IMR-90 (cell line): ENCODE measurements around the gene NIPA2. TPM values are rescaled to one million over a fixed set of nuclear protein-coding genes. Genes with fewer than 3 reads are reported as not detected.
A peak's percentile ranks its signal among the peaks of the same experiment; 100 is the strongest.

ENCODE experiments used
- ATAC-seq: fragments of 200-7000 bp; cut with Tn5 transposase; 2 replicates; pipeline ENCODE4 v1.9.1; 2020; ENCODE audit warnings: low read depth, mild to moderate bottlenecking, moderate library complexity
- BruUV-seq: library from RNA; stranded (reverse); fragments of 400-500 nt; replicated peaks from 2 replicates; lab custom pipeline; 2021; lab: Mats Ljungman, UMichigan
- CTCF ChIA-PET: fragments of 300-600 bp; formaldehyde crosslinking; extraction: SDS; loops from one replicate; lab custom pipeline; 2021; ENCODE audit warnings: antibody characterized with exemption; lab: Yijun Ruan, JAX
- POLR2A ChIA-PET: fragments of 300-600 bp; sonication (Branson Sonifier 250); formaldehyde crosslinking; loops from one replicate; lab custom pipeline; 2022; ENCODE audit warnings: antibody characterized with exemption; ENCODE audit not compliant: unreplicated experiment; lab: Charles Lee
- DNase-seq: peaks from one replicate; pipeline ENCODE4 v3.0.0; 2013
- H2AFZ ChIP-seq: replicated peaks from 2 replicates; pipeline ENCODE3; 2013; ENCODE audit warnings: low read length, mild to moderate bottlenecking; ENCODE audit not compliant: poor library complexity
- H2AK5ac ChIP-seq: 2 replicates; pipeline ENCODE4 v1.6.1; 2013; ENCODE audit warnings: low read depth, low read length, inconsistent platforms
- H2AK9ac ChIP-seq: replicated peaks from 2 replicates; pipeline ENCODE3; 2013; ENCODE audit warnings: mild to moderate bottlenecking, low read depth, low read length, moderate library complexity; ENCODE audit not compliant: poor library complexity
- H2BK120ac ChIP-seq: 2 replicates; pipeline ENCODE4 v1.6.1; 2013; ENCODE audit warnings: low read depth, low read length, inconsistent platforms
- H2BK15ac ChIP-seq: 3 replicates; pipeline ENCODE4 v1.6.1; 2013; ENCODE audit warnings: low read depth, low read length, inconsistent platforms
- H2BK20ac ChIP-seq: 2 replicates; pipeline ENCODE4 v1.6.1; 2013; ENCODE audit warnings: low read depth, mild to moderate bottlenecking, inconsistent platforms, low read length, moderate library complexity
- H2BK5ac ChIP-seq: 2 replicates; pipeline ENCODE4 v1.6.1; 2013; ENCODE audit warnings: mild to moderate bottlenecking, low read depth, low read length, inconsistent platforms; ENCODE audit not compliant: poor library complexity, severe bottlenecking
- H3K14ac ChIP-seq: replicated peaks from 2 replicates; pipeline ENCODE4 v1.6.1; 2013; ENCODE audit warnings: low read depth, low read length, inconsistent platforms
- H3K18ac ChIP-seq: 2 replicates; pipeline ENCODE4 v1.6.1; 2013; ENCODE audit warnings: low read depth, low read length, control low read depth
- H3K23ac ChIP-seq: 2 replicates; pipeline ENCODE4 v1.6.1; 2013; ENCODE audit warnings: low read depth, low read length, inconsistent platforms
- H3K27ac ChIP-seq: 2 replicates; pipeline ENCODE4 v1.5.1; 2013; ENCODE audit warnings: mild to moderate bottlenecking, control low read depth, low read length; ENCODE audit not compliant: insufficient read depth
- H3K27me3 ChIP-seq: 2 replicates; pipeline ENCODE4 v1.6.1; 2013; ENCODE audit warnings: low read length; ENCODE audit not compliant: control insufficient read depth, insufficient read depth
- H3K36me3 ChIP-seq: 2 replicates; pipeline ENCODE4 v1.6.1; 2013; ENCODE audit warnings: low read length, mixed read lengths; ENCODE audit not compliant: control insufficient read depth, insufficient read depth
- H3K4ac ChIP-seq: 2 replicates; pipeline ENCODE4 v1.6.1; 2013; ENCODE audit warnings: low read depth, low read length, inconsistent platforms
- H3K4me1 ChIP-seq: 2 replicates; pipeline ENCODE4 v1.6.1; 2013; ENCODE audit warnings: low read length, mixed read lengths; ENCODE audit not compliant: control insufficient read depth, insufficient read depth
- H3K4me2 ChIP-seq: 2 replicates; pipeline ENCODE4 v1.6.1; 2013; ENCODE audit warnings: low read depth, mild to moderate bottlenecking, control low read depth, low read length, moderate library complexity
- H3K4me3 ChIP-seq: 2 replicates; pipeline ENCODE4 v1.5.1; 2013; ENCODE audit warnings: low read depth, mild to moderate bottlenecking, control low read depth, low read length, moderate library complexity; ENCODE audit not compliant: insufficient read depth
- H3K56ac ChIP-seq: 2 replicates; pipeline ENCODE4 v1.6.1; 2013; ENCODE audit warnings: low read length, inconsistent platforms; ENCODE audit not compliant: insufficient read depth; ENCODE audit errors: extremely low read depth
- H3K79me1 ChIP-seq, 2 experiments: 2 replicates each; pipeline ENCODE4 v1.6.1; 2013; ENCODE audit warnings: low read length in 2 of 2, inconsistent platforms in 1 of 2, low read depth in 1 of 2
- H3K9ac ChIP-seq: 2 replicates; pipeline ENCODE4 v1.6.1; 2013; ENCODE audit warnings: low read depth, low read length, control low read depth
- H3K9me1 ChIP-seq: 2 replicates; pipeline ENCODE4 v1.6.1; 2013; ENCODE audit warnings: low read length, inconsistent platforms; ENCODE audit not compliant: insufficient read depth
- H3K9me3 ChIP-seq: 2 replicates; pipeline ENCODE4 v1.6.1; 2013; ENCODE audit warnings: low read length; ENCODE audit not compliant: control insufficient read depth, insufficient read depth
- H4K20me1 ChIP-seq: 2 replicates; pipeline ENCODE4 v1.6.1; 2013; ENCODE audit warnings: low read length, inconsistent platforms; ENCODE audit not compliant: insufficient read depth
- H4K5ac ChIP-seq: 2 replicates; pipeline ENCODE4 v1.6.1; 2013; ENCODE audit warnings: mild to moderate bottlenecking, low read depth, low read length, control low read depth
- H4K8ac ChIP-seq, 2 experiments: 2 replicates each; pipeline ENCODE4 v1.6.1; 2013; ENCODE audit warnings: low read depth in 2 of 2, low read length in 2 of 2, control low read depth in 1 of 2, inconsistent platforms in 1 of 2
- H4K91ac ChIP-seq: 2 replicates; pipeline ENCODE4 v1.6.1; 2013; ENCODE audit warnings: low read depth, low read length, inconsistent platforms; ENCODE audit not compliant: insufficient read depth
- BHLHE40 ChIP-seq: fragments of 150-350 bp; IDR thresholded peaks from 2 replicates; pipeline ENCODE4 v1.6.1; 2016; ENCODE audit warnings: mild to moderate bottlenecking, low read depth, low read length
- CEBPB ChIP-seq: IDR thresholded peaks from 2 replicates; pipeline ENCODE4 v1.6.1; 2012; ENCODE audit warnings: low read depth, low read length, improper control_type of control experiment
- CHD1 ChIP-seq: IDR thresholded peaks from 2 replicates; pipeline ENCODE4 v1.6.1; 2012; ENCODE audit warnings: low read depth, low read length, improper control_type of control experiment
- CTCF ChIP-seq: conservative IDR thresholded peaks from 2 replicates; pipeline ENCODE4 v1.5.1; 2012; ENCODE audit warnings: mild to moderate bottlenecking, low read depth, low read length, improper control_type of control experiment
- ELK1 ChIP-seq: fragments of 150-350 bp; IDR thresholded peaks from 2 replicates; pipeline ENCODE4 v1.6.1; 2016; ENCODE audit warnings: low read depth, mild to moderate bottlenecking, low read length, moderate library complexity, borderline replicate concordance
- FOS ChIP-seq: fragments of 150-350 bp; IDR thresholded peaks from 2 replicates; pipeline ENCODE4 v1.6.1; 2016; ENCODE audit warnings: low read depth, low read length
- MAFK ChIP-seq: IDR thresholded peaks from 2 replicates; pipeline ENCODE4 v1.6.1; 2012; ENCODE audit warnings: low read depth, low read length, improper control_type of control experiment
- MAZ ChIP-seq: IDR thresholded peaks from 2 replicates; pipeline ENCODE4 v1.6.1; 2012; ENCODE audit warnings: low read depth, mild to moderate bottlenecking, low read length, improper control_type of control experiment, moderate library complexity, borderline replicate concordance
- MXI1 ChIP-seq: IDR thresholded peaks from 2 replicates; pipeline ENCODE4 v1.6.1; 2012; ENCODE audit warnings: low read depth, mild to moderate bottlenecking, low read length, moderate library complexity, borderline replicate concordance
- NFE2L2 ChIP-seq: fragments of 150-350 bp; IDR thresholded peaks from 2 replicates; pipeline ENCODE4 v1.6.1; 2016; ENCODE audit warnings: low read depth, mild to moderate bottlenecking, low read length
- POLR2A ChIP-seq: IDR thresholded peaks from 2 replicates; pipeline ENCODE4 v1.6.1; 2012; ENCODE audit warnings: mild to moderate bottlenecking, low read depth, low read length
- RAD21 ChIP-seq: IDR thresholded peaks from 2 replicates; pipeline ENCODE4 v1.6.1; 2012; ENCODE audit warnings: low read length, improper control_type of control experiment
- RCOR1 ChIP-seq: IDR thresholded peaks from 2 replicates; pipeline ENCODE4 v1.6.1; 2012; ENCODE audit warnings: mild to moderate bottlenecking, low read length, improper control_type of control experiment; ENCODE audit not compliant: insufficient replicate concordance
- RFX5 ChIP-seq: IDR thresholded peaks from 2 replicates; pipeline ENCODE4 v1.8.0; 2012; ENCODE audit warnings: low read depth, mild to moderate bottlenecking, low read length, moderate library complexity
- SMC3 ChIP-seq: fragments of 150-350 bp; IDR thresholded peaks from 2 replicates; pipeline ENCODE4 v1.6.1; 2016; ENCODE audit warnings: low read depth, mild to moderate bottlenecking, antibody characterized with exemption, low read length, moderate library complexity
- WGBS, 2 experiments: methylation state at CpG; one replicate each; pipeline versions ENCODE4 v1.1.5 to v1.1.7; 2013; ENCODE audit warnings: missing lambda C conversion rate in 2 of 2; ENCODE audit not compliant: insufficient read length in 1 of 2; ENCODE audit errors: extremely low coverage in 2 of 2; 5-methylcytosine and 5-hydroxymethylcytosine counted together
- dilution Hi-C: fragments of 300-500 bp; cut with HindIII; formaldehyde crosslinking; loops from one replicate; pipeline ENCODE4 v1.14.3; 2018; ENCODE audit warnings: low sequenced_read_pairs; ENCODE audit not compliant: unreplicated experiment
- in situ Hi-C: fragments of 300-500 bp; cut with MboI; formaldehyde crosslinking; loops from 3 replicates; pipeline ENCODE4 v1.14.3; 2019; ENCODE audit warnings: low sequenced_read_pairs, inconsistent platforms, mixed read lengths
- intact Hi-C: fragments of 100-400 bp; cut with micrococcal nuclease; formaldehyde crosslinking; loops from 2 replicates; pipeline ENCODE4 v1.10.0; 2022
- polyA plus RNA-seq, 3 experiments: library from polyadenylated mRNA; depleted of rRNA; stranded (reverse); fragments of >200 nt; gene quantifications; 2 replicates each; pipeline ENCODE4 v1.2.3, GENCODE V29; 2012; ENCODE audit warnings: low replicate concordance in 1 of 3
- total RNA-seq: library from RNA; depleted of rRNA; stranded (reverse); fragments of >200 nt; gene quantifications from 2 replicates; pipeline ENCODE4 v1.2.3, GENCODE V29; 2012
- TF ChIP-seq, protein P1 (sequence below): fragments of 150-350 bp; IDR thresholded peaks from 2 replicates; pipeline ENCODE4 v1.6.1; 2017; ENCODE audit warnings: mild to moderate bottlenecking, antibody characterized with exemption, low read length, low read depth

The NIPA2 gene
- total and polyA plus RNA-seq, 2 of the 4 experiments (the other 2 are of a cell fraction): 33.0 to 38.0 TPM

DNA sequence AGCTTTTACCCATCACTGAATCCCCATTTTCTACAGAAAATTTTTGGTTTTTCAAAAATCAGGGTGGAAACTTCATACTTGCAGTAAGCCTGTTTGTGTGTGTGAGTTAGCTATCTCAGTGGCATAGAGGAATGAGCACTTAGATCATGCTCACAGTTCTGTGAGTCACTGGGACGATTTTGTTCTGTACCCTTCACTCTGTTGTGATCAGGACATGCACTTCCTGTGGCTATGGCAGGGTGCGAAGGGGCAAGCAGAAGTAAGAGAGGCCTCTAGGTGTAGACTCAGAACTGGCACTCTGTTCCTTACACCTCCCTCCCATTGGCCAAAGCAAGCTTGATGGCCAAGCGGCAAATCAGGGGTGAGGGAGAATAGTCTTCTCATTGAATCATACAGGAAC, 11.6 kb downstream of the NIPA2 start:
- Histone ChIP-seq H3K79me1 (peaks cover 37 to 48% of the 10 kb centered on the region in 2 experiments), H2BK5ac (no peak overlapping the region), H4K20me1 (peaks cover 26% of the 10 kb centered on the region), H3K9ac (no peak overlapping the region), H3K56ac (no peak overlapping the region), H4K8ac (no peak overlapping the region), H3K27ac (no peak overlapping the region), H2AK5ac (no peak overlapping the region), H2AK9ac (peak overlapping the region; percentile 51), H3K4me2 (no peak overlapping the region), H3K9me1 (peaks cover 6% of the 10 kb centered on the region; the same call in 1 of the 2 replicates), H3K18ac (no peak overlapping the region), H3K36me3 (peaks cover 22% of the 10 kb centered on the region), H3K4ac (no peak overlapping the region), H2BK120ac (no peak overlapping the region), H3K4me3 (no peak overlapping the region), H3K23ac (peak overlapping the region; percentile 3; the same call in 1 of the 2 replicates), H2BK20ac (no peak overlapping the region), H3K4me1 (peaks cover 7% of the 10 kb centered on the region), H3K9me3 (no peaks in the 10 kb centered on the region), H2BK15ac (no peak overlapping the region), H3K27me3 (no peaks in the 10 kb centered on the region), H3K14ac (no peak overlapping the region), H2AFZ (no peak overlapping the region), H4K5ac (no peak overlapping the region), H4K91ac (no peak overlapping the region)
- POLR2A ChIA-PET: no interaction called here
- no CpG with 5 or more reads among the region's 3 CpGs for WGBS, 2 experiments
- ATAC-seq (peak; percentile 50; the same call in 1 of the 2 replicates), DNase-seq (peak; percentile 62)
- CTCF ChIA-PET: interaction anchor here (0.8 kb wide), 1 partner anchor 10 kb away, joined by 6 read pairs; no protein-coding TSS in a partner anchor
- BruUV-seq: no TSS peak
- dilution Hi-C loops (no loop called here), intact Hi-C loops (no loop called here), in situ Hi-C loops (no loop called here)
- TF ChIP-seq RCOR1 (no peak), CHD1 (no peak), NFE2L2 (no peak), CEBPB (no peak), ELK1 (no peak), POLR2A (no peak), MXI1 (no peak), BHLHE40 (no peak), MAFK (no peak), FOS (no peak), CTCF (no peak), SMC3 (no peak), RAD21 (no peak), RFX5 (no peak), MAZ (no peak)
- TF ChIP-seq, protein P1, sequence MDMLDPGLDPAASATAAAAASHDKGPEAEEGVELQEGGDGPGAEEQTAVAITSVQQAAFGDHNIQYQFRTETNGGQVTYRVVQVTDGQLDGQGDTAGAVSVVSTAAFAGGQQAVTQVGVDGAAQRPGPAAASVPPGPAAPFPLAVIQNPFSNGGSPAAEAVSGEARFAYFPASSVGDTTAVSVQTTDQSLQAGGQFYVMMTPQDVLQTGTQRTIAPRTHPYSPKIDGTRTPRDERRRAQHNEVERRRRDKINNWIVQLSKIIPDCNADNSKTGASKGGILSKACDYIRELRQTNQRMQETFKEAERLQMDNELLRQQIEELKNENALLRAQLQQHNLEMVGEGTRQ: no peak
